ENCODE measurements around the gene MSX2.

Gene MSX2

DNA sequence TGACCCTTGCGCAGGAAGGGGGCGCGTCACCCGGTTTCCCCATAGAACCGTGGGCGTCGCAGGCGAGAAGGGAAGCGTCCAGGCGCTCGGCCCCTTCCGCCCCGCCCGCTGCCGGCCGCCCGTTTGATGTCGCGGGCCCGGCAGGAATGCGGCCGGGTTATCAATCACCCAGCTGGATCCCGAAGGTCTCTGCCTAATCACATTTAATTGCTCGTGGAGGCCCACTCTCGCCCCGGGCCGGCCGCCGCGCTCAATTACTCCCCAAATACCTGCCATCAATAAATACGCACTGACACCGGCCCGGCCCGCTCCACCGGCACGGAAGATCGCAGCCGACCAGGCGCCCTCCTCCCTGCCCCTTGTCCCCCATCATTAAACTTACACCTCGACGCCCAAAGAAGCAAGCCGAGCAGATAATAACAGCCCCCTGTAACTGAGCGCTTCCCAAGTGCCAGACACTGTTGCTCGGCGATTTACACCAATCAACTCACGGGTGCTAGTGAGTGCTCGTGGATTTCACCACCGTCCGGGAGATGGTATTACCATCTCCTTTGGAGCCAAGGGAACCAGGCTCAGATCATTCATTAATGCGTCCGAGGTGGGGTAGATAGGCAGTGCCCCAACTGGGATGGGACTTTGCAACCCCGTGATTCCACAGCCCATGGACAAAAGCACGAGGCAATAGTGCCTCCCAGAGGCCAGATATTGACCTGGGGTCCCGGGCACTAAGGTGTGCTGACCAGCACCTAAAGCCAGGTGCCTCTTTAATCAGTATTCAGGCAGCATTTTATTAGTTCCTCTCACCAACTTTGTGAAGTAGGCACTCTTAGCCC, 11.3 kb downstream of the MSX2 start:
- TF ChIP-seq, protein P1, sequence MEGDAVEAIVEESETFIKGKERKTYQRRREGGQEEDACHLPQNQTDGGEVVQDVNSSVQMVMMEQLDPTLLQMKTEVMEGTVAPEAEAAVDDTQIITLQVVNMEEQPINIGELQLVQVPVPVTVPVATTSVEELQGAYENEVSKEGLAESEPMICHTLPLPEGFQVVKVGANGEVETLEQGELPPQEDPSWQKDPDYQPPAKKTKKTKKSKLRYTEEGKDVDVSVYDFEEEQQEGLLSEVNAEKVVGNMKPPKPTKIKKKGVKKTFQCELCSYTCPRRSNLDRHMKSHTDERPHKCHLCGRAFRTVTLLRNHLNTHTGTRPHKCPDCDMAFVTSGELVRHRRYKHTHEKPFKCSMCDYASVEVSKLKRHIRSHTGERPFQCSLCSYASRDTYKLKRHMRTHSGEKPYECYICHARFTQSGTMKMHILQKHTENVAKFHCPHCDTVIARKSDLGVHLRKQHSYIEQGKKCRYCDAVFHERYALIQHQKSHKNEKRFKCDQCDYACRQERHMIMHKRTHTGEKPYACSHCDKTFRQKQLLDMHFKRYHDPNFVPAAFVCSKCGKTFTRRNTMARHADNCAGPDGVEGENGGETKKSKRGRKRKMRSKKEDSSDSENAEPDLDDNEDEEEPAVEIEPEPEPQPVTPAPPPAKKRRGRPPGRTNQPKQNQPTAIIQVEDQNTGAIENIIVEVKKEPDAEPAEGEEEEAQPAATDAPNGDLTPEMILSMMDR (IDR thresholded peaks at IDR 0.05; ENCODE audit: insufficient read depth, missing control alignments) = peak; percentile 72
- DNase-seq (ENCODE audit: insufficient read length, low spot score) = no peak

DNA sequence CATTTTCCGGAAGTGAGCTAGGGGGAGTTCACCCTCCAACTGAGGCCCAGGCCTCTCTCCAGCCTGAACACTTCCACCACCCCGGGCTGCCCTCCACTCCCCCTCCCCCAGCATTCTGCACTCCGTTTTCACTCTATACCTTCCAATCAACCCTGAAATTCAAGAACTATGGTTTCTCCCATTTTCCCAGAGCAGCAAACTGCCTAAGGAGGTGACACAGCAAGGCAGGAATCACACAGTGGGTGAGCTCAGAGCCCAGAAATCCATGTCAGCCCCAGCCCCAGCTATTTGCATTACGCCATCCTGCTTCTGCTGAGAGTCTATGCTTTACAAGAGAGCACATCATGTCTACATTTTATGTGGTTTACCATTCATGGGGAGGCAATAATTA, 11.9 kb downstream of the MSX2 start:
- FAIRE-seq (no peak), DNase-seq (ENCODE audit: insufficient read length, low spot score) (no peak)
- TF ChIP-seq, protein P1 (IDR thresholded peaks at IDR 0.05; ENCODE audit: insufficient read depth, missing control alignments) = no peak

More for the DNA sequence above, 11.3 kb downstream of the MSX2 start:
- no peak for FAIRE-seq

DNA sequence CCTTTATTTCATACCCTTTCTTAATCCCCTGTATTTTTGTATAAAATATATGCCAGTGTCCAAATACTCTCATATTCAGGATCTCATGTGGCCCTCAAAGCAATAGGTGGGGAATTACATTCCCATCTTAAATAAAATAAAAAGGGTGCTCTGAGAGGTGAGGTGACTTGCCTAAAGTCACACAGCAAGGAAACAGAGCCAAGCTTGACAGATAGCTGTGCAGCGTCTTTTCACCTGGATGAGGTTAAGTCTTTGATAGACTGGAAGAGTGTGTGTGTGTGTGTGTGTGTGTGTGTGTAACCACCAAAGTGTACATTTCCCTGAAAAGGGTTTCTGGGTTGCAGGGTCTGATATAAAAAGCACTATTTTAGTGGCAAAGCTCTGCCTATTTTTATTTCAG, 12.4 kb downstream of the MSX2 start:
- DNase-seq (ENCODE audit: insufficient read length, low spot score) (no peak), FAIRE-seq (no peak)
- TF ChIP-seq, protein P1 (IDR thresholded peaks at IDR 0.05; ENCODE audit: insufficient read depth, missing control alignments) = no peak

DNA sequence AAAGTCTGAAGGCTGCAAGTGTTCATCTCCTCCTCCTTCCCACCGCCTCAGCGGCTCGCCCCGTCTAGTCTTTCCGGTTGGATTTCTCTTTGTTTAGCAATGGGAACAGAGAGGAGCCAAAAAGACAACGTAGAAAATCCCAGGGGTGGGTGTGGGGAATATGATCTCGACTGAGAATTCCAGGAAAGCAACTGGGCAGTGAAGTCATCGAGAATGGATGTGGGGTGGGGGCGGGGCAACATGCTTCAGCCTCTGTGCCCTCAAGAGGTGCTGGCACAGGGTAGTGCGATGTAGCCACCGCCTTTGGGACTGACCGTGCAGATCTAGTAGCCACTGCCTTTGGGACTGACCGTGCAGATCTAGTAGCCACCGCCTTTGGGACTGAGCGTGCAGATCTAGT, 12.9 kb downstream of the MSX2 start:
- TF ChIP-seq, protein P1 (IDR thresholded peaks at IDR 0.05; ENCODE audit: insufficient read depth, missing control alignments) = no peak
- FAIRE-seq (no peak), DNase-seq (ENCODE audit: insufficient read length, low spot score) (no peak)

DNA sequence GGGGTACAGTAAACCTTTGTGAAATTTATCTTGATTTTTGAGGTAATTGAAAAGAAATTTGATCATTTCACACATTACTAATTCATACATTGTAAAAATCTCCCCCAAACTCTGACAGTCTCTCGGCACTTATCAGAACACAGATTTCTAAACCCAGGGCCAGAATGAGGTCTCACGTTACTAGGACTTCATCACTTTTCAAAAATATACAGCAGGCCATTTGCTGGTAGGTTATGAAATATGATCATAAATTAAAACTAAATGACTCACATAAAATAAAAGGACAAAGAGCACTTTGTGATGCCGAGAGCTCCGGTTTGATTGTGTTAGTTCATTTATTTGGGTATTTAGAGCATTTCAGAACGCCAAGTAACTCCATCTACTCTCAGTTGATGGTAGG, 17.0 kb downstream of the MSX2 start:
- TF ChIP-seq, protein P1 (IDR thresholded peaks at IDR 0.05; ENCODE audit: insufficient read depth, missing control alignments) = no peak
- FAIRE-seq = no peak
- DNase-seq (ENCODE audit: insufficient read length, low spot score) = no peak

DNA sequence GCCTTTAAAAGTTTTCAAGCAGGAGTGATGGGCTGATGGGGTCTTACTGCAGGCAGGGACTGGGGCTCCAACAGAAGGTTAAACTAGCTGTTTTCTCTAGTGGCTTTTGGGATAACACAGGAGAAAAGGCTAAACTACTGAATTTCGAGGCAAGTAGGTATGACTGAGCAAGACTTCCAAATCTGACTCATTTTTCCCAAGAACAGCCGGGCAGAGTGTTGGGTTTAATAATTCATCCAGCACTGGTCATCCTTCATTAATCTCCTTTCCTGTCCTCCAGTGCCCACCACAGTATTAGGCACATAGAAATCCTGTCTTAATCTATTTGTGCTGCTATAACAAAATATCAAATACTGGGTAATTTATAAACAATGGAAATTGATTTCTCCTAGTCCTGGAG, 20.5 kb downstream of the MSX2 start:
- FAIRE-seq (no peak), DNase-seq (ENCODE audit: insufficient read length, low spot score) (no peak)
- TF ChIP-seq, protein P1 (IDR thresholded peaks at IDR 0.05; ENCODE audit: insufficient read depth, missing control alignments) = no peak

DNA sequence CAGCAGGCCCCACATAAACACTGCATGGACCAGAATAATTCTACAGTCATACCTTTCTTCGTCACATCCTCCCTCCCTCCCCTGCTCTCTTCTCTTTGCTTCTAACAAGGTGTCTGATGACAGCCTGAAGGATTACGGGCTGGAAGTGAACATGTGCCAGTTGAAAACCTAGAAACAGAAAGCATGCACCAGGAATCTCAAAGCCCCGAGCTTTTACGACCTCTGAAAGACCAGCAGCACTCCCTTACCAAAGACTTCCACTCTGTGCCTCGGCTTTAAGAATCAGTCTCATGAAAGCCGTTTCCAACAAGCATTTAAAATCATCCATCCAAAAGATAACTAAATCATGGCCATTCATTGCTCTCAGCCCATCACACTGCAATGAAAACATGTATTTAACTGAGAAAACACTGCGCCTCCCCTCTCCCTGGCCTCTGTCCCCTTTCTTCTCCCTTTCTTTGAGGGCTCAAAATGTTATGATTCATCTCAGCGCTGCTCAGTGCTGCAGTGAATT, 21.3 kb downstream of the MSX2 start:
- DNase-seq (ENCODE audit: insufficient read length, low spot score) (no peak), FAIRE-seq (no peak)
- TF ChIP-seq, protein P1 (IDR thresholded peaks at IDR 0.05; ENCODE audit: insufficient read depth, missing control alignments) = no peak

Measured in D721Med (cell line).